Endodermal cell (in vitro differentiated cells): ENCODE data around the gene NEBL. TPM values are rescaled to one million over a fixed set of nuclear protein-coding genes. Genes with fewer than 3 reads are reported as not detected.
A peak's percentile ranks its signal among the peaks of the same experiment; 100 is the strongest.

Experiments
- DNase-seq: peaks from one replicate; pipeline ENCODE4 v3.0.0-alpha.2; 2017
- H3K27ac ChIP-seq: 2 replicates; pipeline ENCODE4 v1.5.1; 2013; ENCODE audit warnings: mild to moderate bottlenecking, low read depth, low read length, moderate library complexity
- H3K27me3 ChIP-seq: 2 replicates; pipeline ENCODE4 v1.6.1; 2013; ENCODE audit warnings: mild to moderate bottlenecking, low read length, moderate library complexity; ENCODE audit not compliant: insufficient read depth, control insufficient read depth, poor library complexity, severe bottlenecking
- H3K36me3 ChIP-seq: 2 replicates; pipeline ENCODE4 v1.7.0; 2013; ENCODE audit warnings: mild to moderate bottlenecking, low read length, moderate library complexity; ENCODE audit not compliant: control insufficient read depth, insufficient read depth
- H3K4me1 ChIP-seq: one replicate; pipeline ENCODE4 v1.7.0; 2013; ENCODE audit warnings: low read length; ENCODE audit not compliant: control insufficient read depth, insufficient read depth
- H3K4me3 ChIP-seq: 2 replicates; pipeline ENCODE4 v1.5.1; 2013; ENCODE audit warnings: mild to moderate bottlenecking, low read length, moderate library complexity
- H3K9ac ChIP-seq: 2 replicates; pipeline ENCODE4 v1.6.1; 2013; ENCODE audit warnings: mild to moderate bottlenecking, low read length, moderate library complexity; ENCODE audit not compliant: poor library complexity, severe bottlenecking; ENCODE audit errors: extremely low read depth
- H3K9me3 ChIP-seq: 2 replicates; pipeline ENCODE4 v1.6.1; 2013; ENCODE audit warnings: mild to moderate bottlenecking, low read length, moderate library complexity; ENCODE audit not compliant: control insufficient read depth
- H3K27ac Mint-ChIP-seq: 2 replicates; pipeline ENCODE4 v1.8.0; 2020; ENCODE audit warnings: mixed read lengths
- H3K27me3 Mint-ChIP-seq: 2 replicates; pipeline ENCODE4 v1.8.0; 2021; ENCODE audit warnings: mild to moderate bottlenecking, mixed read lengths; ENCODE audit not compliant: insufficient read depth
- H3K36me3 Mint-ChIP-seq: 2 replicates; pipeline ENCODE4 v1.8.0; 2020; ENCODE audit warnings: low read depth, mixed read lengths
- H3K4me1 Mint-ChIP-seq: 2 replicates; pipeline ENCODE4 v1.8.0; 2020; ENCODE audit warnings: mixed read lengths
- H3K4me3 Mint-ChIP-seq: 2 replicates; pipeline ENCODE4 v1.8.0; 2020; ENCODE audit warnings: mild to moderate bottlenecking, moderate library complexity, mixed read lengths
- H3K9me3 Mint-ChIP-seq: 2 replicates; pipeline ENCODE4 v1.8.0; 2020; ENCODE audit warnings: mild to moderate bottlenecking, mixed read lengths
- WGBS, 2 experiments: methylation state at CpG; one replicate each; pipeline versions ENCODE4 v1.1.5 to v1.1.7; 2013; ENCODE audit warnings: missing lambda C conversion rate in 2 of 2, mixed read lengths in 1 of 2; ENCODE audit not compliant: insufficient coverage in 1 of 2, insufficient read length in 1 of 2; 5-methylcytosine and 5-hydroxymethylcytosine counted together
- total RNA-seq, 2 donors: library from RNA; stranded (reverse); fragmentation: NEBNext Ultra II Directional in 1 of 2; extraction: Animal tissue kit (Norgen Biotek cat#: 25700) in 1 of 2; gene quantifications; 2 replicates in 1 of 2; 3 replicates in 1 of 2; pipeline ENCODE4 v1.2.1, GENCODE V29; 2021
- TF ChIP-seq, protein P1 (sequence below): fragments of 200-600 bp; sonication (generic); conservative IDR thresholded peaks from 2 replicates; pipeline ENCODE4 v1.5.0; 2021; ENCODE audit warnings: antibody characterized with exemption, mild to moderate bottlenecking

The NEBL gene
- total RNA-seq, 2 donors from 2014 or later, result 39.8 to 61.6 TPM

DNA sequence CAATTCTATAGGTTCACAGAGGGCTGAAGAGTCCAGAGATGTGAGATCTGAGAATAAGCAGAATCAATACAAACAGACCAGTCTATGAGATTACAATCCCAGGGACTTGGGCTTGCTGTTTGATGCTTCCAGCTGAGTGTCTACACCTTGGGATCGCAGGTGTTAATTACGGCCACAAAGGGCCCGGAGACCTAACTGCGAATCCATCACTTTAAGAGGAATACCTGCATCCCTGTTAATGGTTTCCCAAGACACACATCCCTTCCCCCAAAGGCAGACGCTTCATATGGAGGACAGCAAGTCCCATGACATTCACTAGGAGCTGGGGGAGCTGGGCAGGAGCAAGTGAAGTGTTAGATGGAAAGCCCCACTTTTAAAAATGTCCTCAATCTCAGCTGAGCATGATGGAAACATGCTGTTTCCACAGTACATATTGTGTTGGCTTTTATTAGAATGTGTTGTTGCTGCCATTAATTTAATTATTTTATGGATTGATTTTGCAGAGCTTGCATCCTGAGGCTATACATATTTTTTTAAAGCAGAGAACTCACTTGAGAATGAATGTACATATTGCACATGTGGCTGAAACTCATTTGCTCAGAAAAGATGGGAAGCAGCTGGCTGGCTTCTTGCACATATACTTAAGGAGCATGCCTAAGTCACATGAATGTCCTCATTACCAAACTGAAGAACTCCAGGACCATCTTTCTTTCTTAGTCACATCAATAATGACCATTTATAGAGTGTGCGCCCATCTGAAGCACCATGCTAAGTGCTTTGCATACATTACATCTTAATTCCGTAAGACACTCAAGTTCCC, 151.3 kb downstream of the NEBL start:
- Mint-ChIP-seq H3K27me3 (no peaks in the 10 kb centered on the region), H3K9me3 (peaks cover 13% of the 10 kb centered on the region), H3K4me3 (no peak overlapping the region), H3K36me3 (no peaks in the 10 kb centered on the region), H3K27ac (no peak overlapping the region), H3K4me1 (peaks cover 55% of the 10 kb centered on the region)
- Histone ChIP-seq H3K9me3 (peaks cover 22% of the 10 kb centered on the region), H3K9ac (no peak overlapping the region), H3K27me3 (no peaks in the 10 kb centered on the region), H3K4me1 (peaks cover 8% of the 10 kb centered on the region), H3K27ac (no peak overlapping the region), H3K4me3 (no peak overlapping the region), H3K36me3 (no peaks in the 10 kb centered on the region)
- WGBS, 2 experiments, result 64 to 91% methylated on average over 4 to 7 of the region's 7 CpGs
- TF ChIP-seq, protein P1, sequence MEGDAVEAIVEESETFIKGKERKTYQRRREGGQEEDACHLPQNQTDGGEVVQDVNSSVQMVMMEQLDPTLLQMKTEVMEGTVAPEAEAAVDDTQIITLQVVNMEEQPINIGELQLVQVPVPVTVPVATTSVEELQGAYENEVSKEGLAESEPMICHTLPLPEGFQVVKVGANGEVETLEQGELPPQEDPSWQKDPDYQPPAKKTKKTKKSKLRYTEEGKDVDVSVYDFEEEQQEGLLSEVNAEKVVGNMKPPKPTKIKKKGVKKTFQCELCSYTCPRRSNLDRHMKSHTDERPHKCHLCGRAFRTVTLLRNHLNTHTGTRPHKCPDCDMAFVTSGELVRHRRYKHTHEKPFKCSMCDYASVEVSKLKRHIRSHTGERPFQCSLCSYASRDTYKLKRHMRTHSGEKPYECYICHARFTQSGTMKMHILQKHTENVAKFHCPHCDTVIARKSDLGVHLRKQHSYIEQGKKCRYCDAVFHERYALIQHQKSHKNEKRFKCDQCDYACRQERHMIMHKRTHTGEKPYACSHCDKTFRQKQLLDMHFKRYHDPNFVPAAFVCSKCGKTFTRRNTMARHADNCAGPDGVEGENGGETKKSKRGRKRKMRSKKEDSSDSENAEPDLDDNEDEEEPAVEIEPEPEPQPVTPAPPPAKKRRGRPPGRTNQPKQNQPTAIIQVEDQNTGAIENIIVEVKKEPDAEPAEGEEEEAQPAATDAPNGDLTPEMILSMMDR, result no peak
- DNase-seq, result peak; percentile 83

DNA sequence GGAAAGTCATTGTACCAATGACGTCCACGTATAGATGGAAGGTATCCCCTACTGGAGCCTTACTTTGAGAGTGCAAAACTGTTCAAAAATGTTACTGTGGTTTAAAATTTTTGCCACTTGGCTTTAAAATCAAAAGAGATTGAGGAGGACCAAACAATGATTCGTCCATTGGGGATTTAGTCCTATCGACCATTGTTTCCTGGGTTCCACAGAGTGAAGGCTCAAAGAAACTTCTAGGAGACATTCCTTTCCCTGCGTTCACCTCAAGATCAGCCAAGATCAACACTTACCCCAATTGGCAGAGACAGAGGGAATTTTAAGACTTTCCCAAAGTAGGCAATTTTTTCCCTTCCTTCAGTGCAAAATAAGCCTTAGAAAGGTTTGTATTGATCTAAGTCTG, 152.3 kb downstream of the NEBL start:
- peaks cover 8% of the 10 kb centered on the region for H3K4me1 ChIP-seq
- Mint-ChIP-seq H3K4me3 (no peak overlapping the region), H3K4me1 (peaks cover 59% of the 10 kb centered on the region), H3K27ac (no peak overlapping the region), H3K27me3 (no peaks in the 10 kb centered on the region), H3K9me3 (peaks cover 3% of the 10 kb centered on the region), H3K36me3 (no peaks in the 10 kb centered on the region)
- peaks cover 12% of the 10 kb centered on the region for H3K9me3 ChIP-seq
- TF ChIP-seq, protein P1, result no peak
- DNase-seq, result no peak
- 94% methylated on average over 5 of the region's 5 CpGs for WGBS, 2 experiments
- H3K36me3 ChIP-seq, result no peaks in the 10 kb centered on the region
- no peak overlapping the region for H3K27ac ChIP-seq
- no peaks in the 10 kb centered on the region for H3K27me3 ChIP-seq
- no peak overlapping the region for H3K9ac ChIP-seq
- no peak overlapping the region for H3K4me3 ChIP-seq

DNA sequence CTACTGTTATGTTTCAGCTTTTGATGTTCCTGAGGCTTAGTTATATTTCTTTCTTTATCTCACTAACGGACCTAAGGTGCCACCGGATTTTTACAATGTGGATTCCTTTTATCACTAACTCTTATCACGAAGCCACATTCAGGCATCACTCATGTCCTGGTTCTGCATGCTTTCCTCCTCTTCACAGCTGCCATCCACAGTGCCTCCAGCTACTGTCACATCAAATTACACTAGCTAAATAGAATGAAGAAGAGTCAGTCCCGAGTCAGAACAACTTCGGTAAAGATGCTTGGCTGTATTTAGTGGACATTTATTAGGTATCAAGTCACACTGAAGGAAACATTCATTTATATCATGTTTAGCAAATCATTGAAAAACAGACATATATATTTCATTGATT, 153.2 kb downstream of the NEBL start:
- H3K36me3 ChIP-seq, result no peaks in the 10 kb centered on the region
- 83 to 86% methylated on average over 3 to 5 of the region's 5 CpGs for WGBS, 2 experiments
- H3K4me3 ChIP-seq, result no peak overlapping the region
- no peaks in the 10 kb centered on the region for H3K27me3 ChIP-seq
- H3K27me3 Mint-ChIP-seq, result peaks cover 2% of the 10 kb centered on the region
- no peak overlapping the region for H3K9ac ChIP-seq
- H3K27ac Mint-ChIP-seq, result no peak overlapping the region
- peaks cover 5% of the 10 kb centered on the region for H3K9me3 ChIP-seq
- TF ChIP-seq, protein P1, result no peak
- DNase-seq, result no peak
- no peaks in the 10 kb centered on the region for H3K36me3 Mint-ChIP-seq
- H3K27ac ChIP-seq, result no peak overlapping the region
- H3K9me3 Mint-ChIP-seq, result no peaks in the 10 kb centered on the region
- peaks cover 8% of the 10 kb centered on the region for H3K4me1 ChIP-seq
- H3K4me1 Mint-ChIP-seq, result peaks cover 59% of the 10 kb centered on the region
- no peak overlapping the region for H3K4me3 Mint-ChIP-seq
